ENCODE results near the gene SIRPB1.

DNA sequence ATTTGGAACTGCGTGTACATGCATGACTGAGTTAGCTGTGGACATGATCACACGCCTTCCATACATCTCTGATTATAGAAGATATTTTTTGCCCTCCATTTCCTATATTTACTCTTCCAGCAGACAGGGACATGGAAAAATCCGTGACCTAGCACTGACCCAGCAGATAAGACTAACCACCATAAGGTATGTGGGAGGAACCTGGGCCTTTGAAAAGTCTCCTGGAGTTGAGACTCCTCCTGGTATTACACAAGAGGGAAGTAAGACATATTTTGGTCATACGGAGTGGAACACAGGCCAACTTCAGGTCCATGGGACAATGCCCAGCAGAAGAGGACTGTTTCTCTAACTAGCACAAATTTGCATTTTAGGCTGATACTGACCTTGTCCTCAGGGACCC is 13.7 kb upstream of the SIRPB1 start:
- TF ChIP-seq, protein P1, sequence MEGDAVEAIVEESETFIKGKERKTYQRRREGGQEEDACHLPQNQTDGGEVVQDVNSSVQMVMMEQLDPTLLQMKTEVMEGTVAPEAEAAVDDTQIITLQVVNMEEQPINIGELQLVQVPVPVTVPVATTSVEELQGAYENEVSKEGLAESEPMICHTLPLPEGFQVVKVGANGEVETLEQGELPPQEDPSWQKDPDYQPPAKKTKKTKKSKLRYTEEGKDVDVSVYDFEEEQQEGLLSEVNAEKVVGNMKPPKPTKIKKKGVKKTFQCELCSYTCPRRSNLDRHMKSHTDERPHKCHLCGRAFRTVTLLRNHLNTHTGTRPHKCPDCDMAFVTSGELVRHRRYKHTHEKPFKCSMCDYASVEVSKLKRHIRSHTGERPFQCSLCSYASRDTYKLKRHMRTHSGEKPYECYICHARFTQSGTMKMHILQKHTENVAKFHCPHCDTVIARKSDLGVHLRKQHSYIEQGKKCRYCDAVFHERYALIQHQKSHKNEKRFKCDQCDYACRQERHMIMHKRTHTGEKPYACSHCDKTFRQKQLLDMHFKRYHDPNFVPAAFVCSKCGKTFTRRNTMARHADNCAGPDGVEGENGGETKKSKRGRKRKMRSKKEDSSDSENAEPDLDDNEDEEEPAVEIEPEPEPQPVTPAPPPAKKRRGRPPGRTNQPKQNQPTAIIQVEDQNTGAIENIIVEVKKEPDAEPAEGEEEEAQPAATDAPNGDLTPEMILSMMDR (IDR thresholded peaks at IDR 0.05): no peak
- no peak for TF ChIP-seq POLR2A (IDR thresholded peaks at IDR 0.05)

Measured in uterus (tissue), 2 donors.